Measurements from ENCODE around the gene FRYL.

The FRYL gene

DNA sequence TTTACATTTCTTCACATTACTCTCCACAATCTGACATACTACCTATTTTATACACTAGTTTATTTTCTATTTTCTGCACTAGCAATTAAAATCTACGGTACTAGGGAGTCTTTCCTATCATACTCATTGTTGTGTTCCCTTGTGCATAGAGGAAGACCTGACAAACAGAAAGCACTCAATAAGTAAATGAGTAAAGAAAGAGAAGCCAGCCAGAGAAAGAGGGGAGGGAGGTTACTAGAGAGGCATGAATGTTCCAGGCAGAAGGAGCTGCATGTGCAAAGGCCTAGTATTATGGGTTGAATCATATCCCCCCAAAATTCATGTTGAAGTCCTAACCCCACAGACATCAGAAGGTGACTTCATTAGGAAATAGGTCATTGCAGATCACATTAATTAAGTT, 176.0 kb downstream of the FRYL start:
- Histone ChIP-seq H2AFZ (ENCODE audit: low read depth, low read length, severe bottlenecking) (no peak overlapping the region), H3K9me3 (ENCODE audit: insufficient read depth, low read length) (no peaks in the 10 kb centered on the region), H3K4me3 (ENCODE audit: insufficient read depth, low read length, poor library complexity, severe bottlenecking) (no peak overlapping the region), H4K20me1 (ENCODE audit: low read depth, low read length) (no peaks in the 10 kb centered on the region), H3K79me2 (ENCODE audit: insufficient read depth, low read length) (no peaks in the 10 kb centered on the region), H3K27ac (ENCODE audit: low read depth, low read length) (no peak overlapping the region), H3K4me2 (ENCODE audit: low read depth, low read length, poor library complexity, severe bottlenecking) (no peak overlapping the region), H3K9ac (ENCODE audit: low read length) (no peak overlapping the region), H3K27me3 (ENCODE audit: low read length) (no peaks in the 10 kb centered on the region), H3K36me3 (ENCODE audit: low read length) (peaks cover 14% of the 10 kb centered on the region; the same call in 1 of the 2 replicates), H3K9me2 (replicated peaks; ENCODE audit: insufficient read depth, low read length) (no peaks in the 10 kb centered on the region), H3F3A (ENCODE audit: insufficient read depth) (no peaks in the 10 kb centered on the region)
- TF ChIP-seq EZH2phosphoT487 (conservative IDR thresholded peaks at IDR 0.05; ENCODE audit: low read length) = no peak
- TF ChIP-seq, protein P1, sequence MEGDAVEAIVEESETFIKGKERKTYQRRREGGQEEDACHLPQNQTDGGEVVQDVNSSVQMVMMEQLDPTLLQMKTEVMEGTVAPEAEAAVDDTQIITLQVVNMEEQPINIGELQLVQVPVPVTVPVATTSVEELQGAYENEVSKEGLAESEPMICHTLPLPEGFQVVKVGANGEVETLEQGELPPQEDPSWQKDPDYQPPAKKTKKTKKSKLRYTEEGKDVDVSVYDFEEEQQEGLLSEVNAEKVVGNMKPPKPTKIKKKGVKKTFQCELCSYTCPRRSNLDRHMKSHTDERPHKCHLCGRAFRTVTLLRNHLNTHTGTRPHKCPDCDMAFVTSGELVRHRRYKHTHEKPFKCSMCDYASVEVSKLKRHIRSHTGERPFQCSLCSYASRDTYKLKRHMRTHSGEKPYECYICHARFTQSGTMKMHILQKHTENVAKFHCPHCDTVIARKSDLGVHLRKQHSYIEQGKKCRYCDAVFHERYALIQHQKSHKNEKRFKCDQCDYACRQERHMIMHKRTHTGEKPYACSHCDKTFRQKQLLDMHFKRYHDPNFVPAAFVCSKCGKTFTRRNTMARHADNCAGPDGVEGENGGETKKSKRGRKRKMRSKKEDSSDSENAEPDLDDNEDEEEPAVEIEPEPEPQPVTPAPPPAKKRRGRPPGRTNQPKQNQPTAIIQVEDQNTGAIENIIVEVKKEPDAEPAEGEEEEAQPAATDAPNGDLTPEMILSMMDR (IDR thresholded peaks at IDR 0.05; ENCODE audit: insufficient read depth, low read length, poor library complexity, severe bottlenecking) = no peak

- no peaks in the 10 kb centered on the region for H4K20me1 ChIP-seq (ENCODE audit: low read depth, low read length)
- H3K4me3 ChIP-seq (ENCODE audit: insufficient read depth, low read length, poor library complexity, severe bottlenecking) = no peak overlapping the region
- H3K79me2 ChIP-seq (ENCODE audit: insufficient read depth, low read length) = no peaks in the 10 kb centered on the region
- no peaks in the 10 kb centered on the region for H3K27me3 ChIP-seq (ENCODE audit: low read length)
- no peaks in the 10 kb centered on the region for H3K9me3 ChIP-seq (ENCODE audit: insufficient read depth, low read length)
- no peaks in the 10 kb centered on the region for H3K9me2 ChIP-seq (replicated peaks; ENCODE audit: insufficient read depth, low read length)
- H3K36me3 ChIP-seq (ENCODE audit: low read length) = peaks cover 9% of the 10 kb centered on the region; the same call in 1 of the 2 replicates
- no peak overlapping the region for H2AFZ ChIP-seq (ENCODE audit: low read depth, low read length, severe bottlenecking)
- no peak overlapping the region for H3K27ac ChIP-seq (ENCODE audit: low read depth, low read length)
- no peaks in the 10 kb centered on the region for H3F3A ChIP-seq (ENCODE audit: insufficient read depth)
- no peak overlapping the region for H3K4me2 ChIP-seq (ENCODE audit: low read depth, low read length, poor library complexity, severe bottlenecking)
- TF ChIP-seq, protein P1 (IDR thresholded peaks at IDR 0.05; ENCODE audit: insufficient read depth, low read length, poor library complexity, severe bottlenecking) = no peak
- TF ChIP-seq EZH2phosphoT487 (conservative IDR thresholded peaks at IDR 0.05; ENCODE audit: low read length) = no peak
- no peak overlapping the region for H3K9ac ChIP-seq (ENCODE audit: low read length)
Measured at GRCh38 chr4:48603366-48604003, 176.6 kb downstream of the FRYL start.

DNA sequence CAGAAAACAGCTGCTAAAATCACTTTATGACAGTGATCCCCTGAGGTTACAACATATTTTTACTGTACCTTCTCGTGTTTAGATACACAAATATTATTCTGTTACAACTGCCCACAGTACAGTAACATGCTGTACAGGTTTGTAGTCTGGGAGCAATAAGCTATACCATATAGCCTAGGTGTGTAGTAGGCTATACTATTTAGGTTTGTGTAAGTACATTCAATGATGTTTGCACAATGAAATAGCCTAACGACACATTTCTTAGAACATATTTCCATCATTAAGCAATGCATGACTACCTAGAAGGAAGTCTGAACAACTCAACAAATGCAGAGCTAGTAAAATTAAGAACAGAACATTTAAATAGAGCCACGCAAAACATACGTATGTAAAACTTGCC, 177.3 kb downstream of the FRYL start:
- Histone ChIP-seq H3K4me2 (ENCODE audit: low read depth, low read length, poor library complexity, severe bottlenecking) (no peak overlapping the region), H3K9me2 (replicated peaks; ENCODE audit: insufficient read depth, low read length) (no peaks in the 10 kb centered on the region), H4K20me1 (ENCODE audit: low read depth, low read length) (no peaks in the 10 kb centered on the region), H3K79me2 (ENCODE audit: insufficient read depth, low read length) (no peaks in the 10 kb centered on the region), H3F3A (ENCODE audit: insufficient read depth) (no peaks in the 10 kb centered on the region), H3K27me3 (ENCODE audit: low read length) (no peaks in the 10 kb centered on the region), H3K9ac (ENCODE audit: low read length) (no peak overlapping the region), H3K4me3 (ENCODE audit: insufficient read depth, low read length, poor library complexity, severe bottlenecking) (no peak overlapping the region), H3K9me3 (ENCODE audit: insufficient read depth, low read length) (no peaks in the 10 kb centered on the region), H3K36me3 (ENCODE audit: low read length) (peaks cover 8% of the 10 kb centered on the region; the same call in 1 of the 2 replicates), H2AFZ (ENCODE audit: low read depth, low read length, severe bottlenecking) (no peak overlapping the region), H3K27ac (ENCODE audit: low read depth, low read length) (no peak overlapping the region)
- no peak for TF ChIP-seq EZH2phosphoT487 (conservative IDR thresholded peaks at IDR 0.05; ENCODE audit: low read length)
- TF ChIP-seq, protein P1 (IDR thresholded peaks at IDR 0.05; ENCODE audit: insufficient read depth, low read length, poor library complexity, severe bottlenecking) = no peak

Measured in SU-DHL-6 (cell line).